ENCODE data around the gene STX4.
A peak's percentile ranks its signal among the peaks of the same experiment; 100 is the strongest.

STX4 gene

GRCh38 chr16:31032736-31033708 lies at the start of gene STX4:
TSS of gene STX4 (plus strand) at chr16:31033558. CDS start at chr16:31033806, 248 bp downstream.
- DNase-seq, result peak; percentile 86 to 100 (median 97)

GRCh38 chr16:30983898-30984610 lies 49.3 kb upstream of the STX4 start:
- no peak for DNase-seq

GRCh38 chr16:30984669-30985400 lies 48.5 kb upstream of the STX4 start, which contains the start of gene HSD3B7:
TSS of gene HSD3B7 (plus strand) at chr16:30985207. CDS start at chr16:30985659, 452 bp downstream.
- peak in 53 of 56 donors; percentile 14 to 90 (median 61) for DNase-seq

- peak in 2 of 56 donors; percentile 14 to 15 for DNase-seq
Measured at GRCh38 chr16:30985401-30986128, 47.8 kb upstream of the STX4 start.

GRCh38 chr16:30986129-30986991 lies 47.0 kb upstream of the STX4 start:
- no peak for DNase-seq

GRCh38 chr16:30987581-30988190 lies 45.7 kb upstream of the STX4 start:
- DNase-seq, result no peak

GRCh38 chr16:30989469-30990047 lies 43.8 kb upstream of the STX4 start:
- no peak for DNase-seq

- DNase-seq, result no peak
Measured at GRCh38 chr16:30990105-30990504, 43.3 kb upstream of the STX4 start.

GRCh38 chr16:30991052-30991451 lies 42.3 kb upstream of the STX4 start:
- no peak for DNase-seq

- no peak for DNase-seq
Measured at GRCh38 chr16:30992276-30992780, 41.0 kb upstream of the STX4 start.

GRCh38 chr16:30992931-30993816 lies 40.2 kb upstream of the STX4 start:
- DNase-seq, result no peak

- DNase-seq, result no peak
Measured at GRCh38 chr16:30995927-30996323, 37.4 kb upstream of the STX4 start.

GRCh38 chr16:30996324-30996984 lies 36.9 kb upstream of the STX4 start:
- DNase-seq, result no peak

- DNase-seq, result peak in 23 of 56 donors; percentile 7 to 63 (median 29)
Measured at GRCh38 chr16:30996985-30997724, 36.2 kb upstream of the STX4 start.

GRCh38 chr16:30997725-30998711 lies 35.3 kb upstream of the STX4 start:
- DNase-seq, result no peak

Data from nucleus accumbens (tissue), 56 donors.